DMS 273 (cell line): ENCODE measurements around the gene USP36.
"Not testable (repeated sequence)": the region's sequence is repeated elsewhere in the genome, so short reads cannot be mapped to it uniquely, and the experiment has no call there.

Source experiments
- DNase-seq: peaks from one replicate; lab custom pipeline; 2025; ENCODE audit not compliant: unreplicated experiment; lab: John Stamatoyannopoulos, UW

Gene USP36

DNA sequence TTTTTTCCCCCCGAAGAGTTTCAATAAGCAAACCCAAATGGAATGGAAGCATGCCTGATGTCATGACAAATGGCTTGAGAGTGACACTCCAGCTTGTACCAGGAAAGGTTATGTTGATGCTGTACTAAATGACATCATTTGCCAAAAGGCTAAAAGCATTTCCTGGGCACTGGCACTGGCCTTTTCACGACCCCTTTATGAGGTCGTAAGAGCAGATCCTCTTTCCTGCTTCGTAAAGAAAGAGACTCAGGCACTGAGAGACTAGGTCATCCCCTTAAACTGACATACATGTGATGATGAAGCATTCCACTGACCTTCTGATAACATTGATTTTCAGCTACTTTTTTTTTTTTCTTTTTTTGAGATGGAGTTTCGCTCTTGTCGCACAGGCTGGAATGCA, 31.9 kb upstream of the USP36 start:
- no peak for DNase-seq

GRCh38 chr17:78870621-78871020, 30.0 kb upstream of the USP36 start:
- no peak for DNase-seq

DNA sequence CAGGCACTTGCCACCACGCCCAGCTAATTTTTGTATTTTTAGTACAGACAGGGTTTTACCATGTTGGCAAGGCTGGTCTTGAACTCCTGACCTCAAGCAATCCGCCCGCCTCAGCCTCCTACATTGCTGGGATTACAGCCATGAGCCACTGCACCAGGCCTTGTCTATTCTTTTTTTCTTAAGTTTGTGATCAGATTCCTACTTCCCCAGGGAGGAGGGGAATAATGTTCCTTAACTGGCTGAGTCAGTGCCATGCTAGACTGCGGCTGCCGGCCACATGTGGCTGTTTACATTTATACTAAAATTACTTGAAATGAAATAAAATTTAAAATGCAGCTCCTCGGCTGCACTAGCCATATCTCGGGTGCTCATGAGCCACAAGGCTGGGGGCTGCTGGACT, 27.8 kb upstream of the USP36 start:
- DNase-seq = no peak

GRCh38 chr17:78867046-78867445, 26.4 kb upstream of the USP36 start:
- DNase-seq = not testable (repeated sequence)

DNA sequence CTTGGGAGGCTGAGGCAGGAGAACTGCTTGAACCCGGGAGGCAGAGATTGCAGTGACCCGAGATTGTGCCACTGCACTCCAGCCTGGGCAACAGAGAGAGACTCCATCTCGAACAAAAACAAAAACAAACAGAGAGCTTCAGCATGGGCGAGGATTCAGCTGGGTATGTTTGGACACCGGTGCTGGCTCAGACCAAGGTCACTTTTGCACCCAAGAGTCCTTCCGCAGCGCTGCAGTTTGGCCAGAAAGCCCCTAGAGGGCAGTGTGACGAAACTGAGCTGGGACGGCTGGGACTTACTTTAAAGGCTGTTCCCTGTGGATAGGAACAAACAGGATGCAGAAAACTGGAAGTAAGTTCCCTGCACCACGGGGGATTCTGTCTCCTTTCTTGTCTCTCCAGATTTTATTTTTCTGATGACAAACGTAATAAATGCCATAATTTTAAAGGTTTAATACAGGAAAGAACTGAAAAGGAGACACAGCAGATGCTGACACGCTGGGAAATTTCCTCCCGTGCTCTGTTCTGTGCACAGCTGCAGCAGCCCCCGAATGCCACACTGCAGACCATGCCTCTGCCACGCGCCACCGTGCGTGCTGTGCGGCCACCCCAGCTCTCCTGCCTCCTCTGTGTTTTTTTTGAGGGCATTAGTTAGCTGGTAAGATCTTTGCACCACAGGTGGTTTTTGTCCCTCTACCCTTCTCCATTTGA, 25.2 kb upstream of the USP36 start:
- peak; percentile 89 for DNase-seq

GRCh38 chr17:78864117-78864516, 23.5 kb upstream of the USP36 start:
- no peak for DNase-seq

- peak; percentile 55 for DNase-seq
These were observed 21.7 kb upstream of the USP36 start for GRCh38 chr17:78862073-78863023.

DNA sequence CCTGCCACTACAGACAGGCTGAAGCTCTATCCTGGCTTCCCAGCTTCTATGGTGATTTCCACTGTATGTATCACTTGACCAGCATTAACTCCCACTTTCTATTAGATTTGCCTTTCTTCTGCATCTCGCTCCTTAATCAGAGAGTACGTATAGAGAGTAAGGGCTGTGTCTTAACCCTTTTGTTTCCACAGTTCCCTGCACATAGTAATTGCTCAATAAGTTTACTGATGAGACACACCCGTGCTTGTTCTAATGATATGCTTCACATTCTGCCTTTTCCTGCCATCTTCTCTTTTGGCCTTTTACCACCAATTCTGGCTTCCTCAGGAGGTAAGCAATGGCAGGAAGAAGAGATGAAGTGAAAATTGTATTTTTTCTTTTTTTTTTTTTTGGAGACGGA, 20.6 kb upstream of the USP36 start:
- DNase-seq = no peak

- DNase-seq = no peak
These were observed 18.4 kb upstream of the USP36 start for GRCh38 chr17:78859051-78859450.

- no peak for DNase-seq
These were observed 16.7 kb upstream of the USP36 start for GRCh38 chr17:78857266-78857665.

GRCh38 chr17:78855561-78856165, 15.0 kb upstream of the USP36 start:
- no peak for DNase-seq

DNA sequence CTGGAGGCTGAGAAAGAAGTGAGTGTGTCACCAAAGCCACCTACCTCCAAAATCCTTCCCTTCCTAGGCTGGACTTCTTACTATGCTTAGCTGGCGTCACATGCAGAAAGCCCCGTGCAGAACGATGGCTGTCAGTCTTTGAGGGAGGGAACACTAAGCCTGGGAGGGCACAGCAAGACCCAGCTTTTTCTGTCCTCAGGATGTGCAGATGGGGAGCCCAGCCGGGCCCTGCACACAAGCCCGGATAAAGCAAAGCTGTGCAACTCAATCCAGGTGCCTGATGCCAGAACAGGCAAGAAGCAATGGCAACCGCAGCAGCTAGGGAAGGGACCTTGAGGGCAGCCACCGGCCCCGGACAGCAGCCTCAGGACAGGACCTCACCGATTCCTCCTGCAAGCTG, 13.9 kb upstream of the USP36 start:
- no peak for DNase-seq

DNA sequence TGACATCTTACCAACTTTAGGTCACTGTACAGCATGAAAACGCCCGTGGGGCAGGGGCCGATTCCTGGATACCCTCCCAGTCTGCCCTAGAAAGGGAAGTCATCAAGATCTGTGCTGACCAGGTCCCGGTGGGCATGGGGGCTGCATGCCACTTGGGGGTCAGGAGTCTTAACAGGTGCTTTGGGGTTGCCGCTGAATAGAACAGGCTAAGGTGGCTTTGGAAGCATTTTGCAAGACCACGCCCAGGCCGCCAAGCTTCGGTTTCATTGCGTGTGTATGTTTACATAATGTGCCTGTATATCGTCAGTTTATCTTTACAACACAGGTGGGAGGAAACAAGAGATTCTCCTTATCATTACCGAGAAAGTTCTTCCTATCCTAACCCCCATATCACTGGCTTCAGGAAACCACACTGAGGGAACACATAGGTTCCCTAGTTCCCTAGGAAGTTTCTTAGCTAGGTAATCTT, 13.3 kb upstream of the USP36 start:
- no peak for DNase-seq

- DNase-seq = no peak
These were observed 12.1 kb upstream of the USP36 start for GRCh38 chr17:78852709-78853121.

GRCh38 chr17:78849026-78849425, 8.4 kb upstream of the USP36 start:
- DNase-seq = no peak

- no peak for DNase-seq
These were observed 6.4 kb upstream of the USP36 start for GRCh38 chr17:78847052-78847451.

DNA sequence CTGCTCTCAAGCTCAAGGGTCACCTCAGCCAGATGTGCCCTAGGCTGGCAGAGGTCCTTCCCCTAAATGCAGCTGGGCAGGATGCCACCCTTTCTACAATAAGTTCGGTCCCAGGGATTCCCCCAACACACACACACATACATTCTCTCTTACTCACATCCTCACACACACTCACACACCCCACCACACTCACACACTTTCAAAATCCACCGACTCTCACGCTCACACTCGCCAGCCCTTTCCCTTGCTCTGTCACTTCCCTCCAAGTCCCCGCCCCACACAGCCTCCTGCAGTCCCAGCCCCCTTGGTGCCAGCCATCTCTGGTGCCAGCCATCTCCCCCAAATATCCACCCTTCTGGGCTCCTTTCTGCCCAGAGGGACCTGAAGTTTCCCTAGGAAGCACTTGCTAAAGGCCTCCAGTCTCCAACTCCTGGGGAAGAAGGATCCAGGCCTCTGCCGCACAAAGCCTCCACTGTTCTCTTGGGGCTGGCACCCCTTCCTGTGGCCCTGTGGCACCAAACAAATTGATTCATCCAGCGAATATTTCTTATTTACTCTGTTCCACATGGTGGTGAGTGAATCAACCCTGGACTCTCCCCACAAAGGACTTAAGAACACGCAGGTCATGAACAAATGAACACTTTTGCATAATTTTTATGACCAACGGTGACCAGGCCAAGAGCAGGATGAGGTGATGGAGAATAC, 3.8 kb upstream of the USP36 start:
- DNase-seq = no peak

DNA sequence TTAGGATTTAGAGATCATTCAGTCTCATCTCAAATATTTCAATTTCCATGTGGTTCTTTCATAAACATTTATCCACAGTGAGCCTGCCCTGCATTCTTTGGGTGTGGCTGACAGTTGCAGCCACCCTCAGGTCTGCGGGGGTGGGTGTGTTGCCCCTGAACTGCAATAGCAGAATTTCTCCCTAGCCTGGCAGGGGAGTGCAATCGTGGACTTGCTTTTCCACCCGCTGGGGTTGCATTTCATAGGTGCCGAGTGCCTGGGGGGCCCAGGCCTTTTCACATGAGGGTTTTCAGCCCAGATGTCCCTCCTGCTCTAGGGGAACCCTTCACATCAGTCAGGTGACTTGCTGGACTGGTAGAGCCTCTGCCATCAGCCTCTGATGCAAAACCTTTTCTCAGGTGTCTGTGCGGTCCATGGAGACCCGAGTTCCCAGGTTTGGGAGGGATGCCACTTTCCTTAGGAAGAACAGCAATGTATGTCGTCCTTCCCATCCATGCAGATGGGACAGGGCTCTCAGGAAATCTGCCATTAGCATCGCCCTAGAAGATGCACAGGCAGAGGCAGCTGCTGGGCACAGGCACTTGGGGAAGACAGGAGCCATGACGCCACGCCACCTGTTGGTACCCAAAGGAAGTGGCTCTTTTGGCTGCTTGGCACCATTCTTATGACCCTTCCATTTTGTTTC, 2.4 kb upstream of the USP36 start:
- DNase-seq = peak; percentile 87

DNA sequence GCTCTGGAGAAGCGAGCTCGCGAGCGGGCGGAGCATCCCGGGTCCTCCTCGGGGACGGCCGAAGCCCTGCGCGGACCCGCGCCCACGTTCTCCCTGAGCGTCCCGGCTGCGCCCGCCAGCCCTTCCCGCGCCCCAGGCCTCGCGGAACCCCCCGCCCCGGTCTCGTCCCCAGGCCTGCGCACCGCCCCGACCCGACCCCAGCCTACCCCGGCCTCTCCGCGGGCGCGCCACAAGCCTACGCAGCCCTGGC, 159 bp downstream of the USP36 start:
- DNase-seq = no peak

DNA sequence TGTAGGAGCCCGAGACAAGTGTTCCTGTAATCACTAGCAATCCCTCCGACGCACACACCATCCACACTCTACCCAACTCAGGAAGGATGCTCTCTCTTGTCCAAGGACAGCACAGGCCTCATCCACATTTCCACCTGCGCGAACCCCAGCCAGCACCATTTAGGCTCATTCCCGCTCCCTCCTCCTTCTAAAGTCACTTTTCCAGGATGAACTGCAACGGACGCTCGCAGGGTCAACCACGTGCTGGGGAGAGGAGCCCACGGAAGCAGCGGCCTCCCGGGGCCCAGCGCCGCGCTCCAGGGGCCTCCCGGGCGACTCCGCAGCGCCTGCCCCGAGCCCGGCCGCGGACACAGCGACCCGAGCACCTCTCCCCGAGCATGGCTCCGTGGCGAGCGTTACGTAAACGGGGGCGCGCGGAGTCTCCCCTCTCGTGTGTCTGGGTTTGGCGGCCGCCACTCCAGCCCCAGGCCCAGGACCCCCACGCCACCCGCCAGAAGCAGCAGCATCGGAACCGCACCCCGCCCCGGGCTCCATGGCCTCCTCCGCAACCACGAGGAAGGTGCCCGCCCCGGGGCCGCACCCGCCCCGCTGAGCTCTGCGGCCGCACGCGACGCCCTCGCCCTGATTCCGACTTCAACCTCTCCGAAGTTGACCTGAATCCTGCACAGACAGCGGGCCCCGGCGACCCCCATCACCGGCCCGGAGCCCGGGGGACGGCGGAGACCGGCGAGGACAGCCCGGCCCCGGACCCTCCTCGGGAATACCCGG, 668 bp downstream of the USP36 start:
- peak; percentile 71 for DNase-seq
